Activated CD4-positive, CD25-positive, alpha-beta regulatory T cell (primary cell): ENCODE measurements around the gene AICDA.
"Not testable (repeated sequence)": the region's sequence is repeated elsewhere in the genome, so short reads cannot be mapped to it uniquely, and the experiment has no call there.

Experiments
- DNase-seq, 4 experiments: peaks; one replicate each; lab custom pipeline; 2025; lab: John Stamatoyannopoulos, UW

AICDA gene

DNA sequence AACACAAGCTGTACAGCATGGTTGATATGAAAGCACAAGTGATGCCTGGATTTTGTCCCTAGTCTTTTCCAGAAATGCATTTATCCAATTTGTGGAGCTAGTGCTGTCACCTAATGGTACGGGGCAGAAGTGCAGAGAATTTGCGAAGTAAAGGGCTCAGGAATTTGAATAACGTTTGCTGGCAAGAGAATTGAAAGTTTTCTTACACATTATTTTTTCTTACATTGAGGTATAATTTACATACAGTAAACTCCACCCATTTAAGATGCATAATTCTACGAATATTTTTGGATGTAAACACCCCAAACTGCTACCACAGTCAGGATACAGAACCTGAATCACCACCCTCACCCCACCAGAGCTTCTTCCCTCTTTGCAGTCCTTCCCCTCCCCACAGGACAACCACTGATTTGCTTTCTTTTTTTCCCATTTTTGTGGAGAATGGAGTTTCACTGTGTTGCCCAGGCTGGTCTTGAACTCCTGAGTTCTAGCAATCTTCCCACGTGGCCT is 3.5 kb downstream of the AICDA start:
- no peak for DNase-seq

DNA sequence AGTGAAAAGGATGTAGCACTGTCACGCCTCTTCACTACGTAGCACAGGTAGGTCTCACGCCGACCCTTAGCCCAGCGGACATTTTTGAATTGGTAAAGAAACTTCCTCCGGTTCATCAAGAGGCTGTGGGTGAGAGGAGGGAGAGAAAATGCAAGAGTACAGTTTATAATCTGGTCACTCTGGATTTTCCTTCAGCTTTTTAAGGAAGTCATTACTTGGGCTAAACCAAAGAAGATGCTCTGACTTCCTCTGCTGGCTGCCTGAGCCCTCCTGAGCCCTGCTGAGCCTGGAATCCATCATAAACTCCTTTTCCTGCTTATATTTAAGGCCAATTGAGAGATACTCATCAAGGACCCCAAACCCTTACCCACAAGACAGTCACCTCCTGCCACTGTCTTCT is 5.8 kb downstream of the AICDA start:
- no peak for DNase-seq

DNA sequence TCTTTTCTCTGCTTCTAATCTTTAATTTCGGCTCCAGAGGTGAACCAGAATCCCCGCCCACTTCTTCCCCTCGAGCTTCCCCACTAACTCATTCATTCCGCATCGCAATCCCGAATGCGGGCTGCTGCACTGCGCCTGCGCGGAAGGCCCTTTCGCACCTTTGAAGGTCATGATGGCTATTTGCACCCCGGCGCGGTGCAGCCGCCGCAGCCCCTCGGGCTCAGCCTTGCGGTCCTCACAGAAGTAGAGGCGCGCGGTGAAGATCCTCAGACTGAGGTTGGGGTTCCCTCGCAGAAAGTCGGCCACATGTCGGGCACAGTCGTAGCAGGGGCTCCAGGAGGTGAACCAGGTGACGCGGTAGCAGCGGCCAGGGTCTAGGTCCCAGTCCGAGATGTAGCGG is 7.6 kb downstream of the AICDA start:
- DNase-seq: no peak

- DNase-seq: no peak
Measured at GRCh38 chr12:8603856-8604255, 8.8 kb downstream of the AICDA start.

GRCh38 chr12:8603286-8603685 is 9.4 kb downstream of the AICDA start:
- no peak for DNase-seq

DNA sequence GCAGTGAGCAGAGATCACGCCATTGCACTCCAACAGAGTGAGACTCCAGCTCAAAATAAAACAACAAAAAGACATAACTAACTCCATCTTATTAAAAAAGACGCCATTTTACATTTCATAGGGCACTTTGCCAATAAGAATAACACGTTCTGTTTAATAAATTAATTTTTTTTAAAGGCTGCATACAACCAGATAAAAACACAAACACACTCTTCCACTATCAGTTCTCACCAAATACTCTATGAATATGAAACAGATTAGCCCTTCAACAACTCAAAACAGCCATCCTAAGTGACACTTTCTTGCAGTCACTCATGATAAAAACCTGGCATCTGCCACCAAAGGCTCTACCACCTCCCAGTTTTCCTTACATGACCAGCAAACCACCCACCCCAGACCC is 16.1 kb downstream of the AICDA start:
- no peak for DNase-seq

DNA sequence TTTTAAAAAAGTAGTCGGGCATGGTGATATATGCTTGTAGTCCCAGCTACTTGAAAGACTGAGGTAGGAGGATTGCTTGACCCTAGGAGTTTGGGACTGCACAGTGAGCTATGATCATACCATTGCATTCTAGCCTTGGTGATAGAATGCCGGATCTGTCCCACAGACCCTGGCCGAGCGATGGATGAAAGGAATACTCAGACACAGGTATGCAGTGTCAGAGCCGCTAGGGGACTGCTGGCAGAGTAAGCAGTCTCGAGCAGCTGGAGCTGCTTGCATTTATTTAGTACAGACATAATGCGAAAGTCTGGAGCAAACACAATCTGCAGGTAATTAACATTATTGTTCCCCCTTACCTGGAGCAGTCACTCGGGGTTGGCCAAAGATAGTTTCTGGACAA is 18.6 kb downstream of the AICDA start:
- no peak for DNase-seq

DNA sequence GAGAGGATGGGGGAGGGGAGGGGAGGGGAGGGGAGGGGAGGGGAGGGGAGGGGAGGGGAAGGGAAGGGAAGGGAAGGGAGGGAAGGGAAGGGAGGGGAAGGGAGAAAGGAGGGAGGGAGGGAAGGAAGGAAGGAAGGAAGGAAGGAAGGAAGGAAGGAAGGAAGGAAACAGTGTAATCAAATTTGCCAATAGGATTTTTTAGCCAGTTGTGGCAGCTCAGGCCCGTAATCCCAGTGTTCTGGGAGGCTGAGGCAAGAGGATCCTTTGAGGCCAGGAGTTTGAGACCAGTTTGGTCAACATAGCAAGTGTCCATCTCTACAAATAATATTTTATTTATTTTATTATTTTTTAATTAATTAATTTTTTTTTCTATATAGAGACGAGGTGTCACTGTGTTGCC is 19.4 kb downstream of the AICDA start:
- no peak for DNase-seq

GRCh38 chr12:8590842-8591545 is 21.7 kb downstream of the AICDA start:
- no peak for DNase-seq

- no peak for DNase-seq
Measured at GRCh38 chr12:8589679-8590078, 23.0 kb downstream of the AICDA start.

DNA sequence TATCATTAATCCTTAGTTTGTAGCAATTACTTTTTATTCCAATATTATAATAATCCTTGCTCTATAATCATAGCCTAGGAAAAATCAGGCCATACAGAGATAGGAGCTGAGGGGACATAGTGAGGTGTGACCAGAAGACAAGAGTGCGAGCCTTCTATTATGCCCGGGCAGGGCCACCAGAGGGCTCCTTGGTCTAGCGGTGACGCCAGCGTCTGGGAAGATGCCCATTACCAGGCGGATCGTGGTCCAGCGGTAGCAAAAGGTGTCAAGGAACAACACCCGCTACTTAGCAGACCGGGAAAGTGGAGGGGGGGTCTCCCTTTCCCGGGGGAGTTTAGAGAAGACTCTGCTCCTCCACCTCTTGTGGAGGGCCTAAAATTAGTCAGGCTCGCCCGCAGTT is 28.2 kb downstream of the AICDA start:
- DNase-seq: not testable (repeated sequence)

- no peak for DNase-seq
Measured at GRCh38 chr12:8584004-8584403, 28.7 kb downstream of the AICDA start.

DNA sequence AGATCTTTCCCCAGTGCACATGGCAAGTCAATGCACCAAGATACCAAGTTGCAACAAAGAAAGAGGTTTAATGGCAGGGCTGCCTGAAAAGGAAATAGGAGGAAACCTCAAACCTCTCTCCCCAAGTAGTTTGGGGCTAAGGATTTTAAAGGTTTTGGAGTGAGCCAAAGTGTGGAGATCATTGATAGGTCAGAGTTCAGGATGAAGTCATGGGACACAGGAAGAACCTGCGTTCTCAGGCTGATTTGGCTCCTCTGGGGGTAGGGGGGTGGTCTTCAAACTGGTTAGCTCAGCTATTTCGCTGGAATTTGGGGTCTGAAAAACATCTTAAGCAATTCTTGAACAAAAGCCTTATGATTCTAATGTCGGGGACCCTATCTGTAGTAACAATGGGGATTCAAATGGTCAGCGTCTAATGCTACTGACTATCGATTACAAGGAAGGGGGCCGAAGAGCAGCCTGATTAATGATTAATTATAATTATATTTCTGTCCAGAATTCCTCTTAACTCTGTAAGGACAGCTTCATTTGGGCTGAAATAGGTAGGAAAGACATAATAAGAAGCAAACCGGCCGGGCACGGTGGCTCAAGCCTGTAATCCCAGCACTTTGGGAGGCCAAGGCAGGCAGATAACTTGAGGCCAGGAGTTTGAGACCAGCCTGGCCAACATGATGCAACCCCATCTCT is 31.4 kb downstream of the AICDA start:
- DNase-seq: no peak

- DNase-seq: no peak
Measured at GRCh38 chr12:8577879-8578278, 34.8 kb downstream of the AICDA start.

DNA sequence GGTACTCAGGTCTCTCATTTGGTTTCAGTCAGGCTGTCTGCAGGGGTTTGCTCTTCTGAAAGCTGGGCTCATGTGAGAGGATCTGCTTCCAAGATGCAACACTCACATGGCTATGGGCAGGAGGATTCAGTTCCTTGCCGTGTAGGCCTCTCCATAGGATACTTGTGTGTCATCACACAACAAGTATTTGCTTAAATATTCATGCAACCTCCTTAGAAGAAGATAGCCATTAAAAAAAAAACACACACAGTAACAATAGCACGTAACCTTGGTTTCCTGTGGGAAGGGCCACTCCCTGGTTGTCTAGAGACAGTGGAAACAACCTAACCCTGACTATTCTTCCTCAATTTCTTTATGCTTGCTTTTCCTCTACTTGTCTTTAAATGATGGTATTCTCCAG is 40.2 kb downstream of the AICDA start:
- DNase-seq: no peak

DNA sequence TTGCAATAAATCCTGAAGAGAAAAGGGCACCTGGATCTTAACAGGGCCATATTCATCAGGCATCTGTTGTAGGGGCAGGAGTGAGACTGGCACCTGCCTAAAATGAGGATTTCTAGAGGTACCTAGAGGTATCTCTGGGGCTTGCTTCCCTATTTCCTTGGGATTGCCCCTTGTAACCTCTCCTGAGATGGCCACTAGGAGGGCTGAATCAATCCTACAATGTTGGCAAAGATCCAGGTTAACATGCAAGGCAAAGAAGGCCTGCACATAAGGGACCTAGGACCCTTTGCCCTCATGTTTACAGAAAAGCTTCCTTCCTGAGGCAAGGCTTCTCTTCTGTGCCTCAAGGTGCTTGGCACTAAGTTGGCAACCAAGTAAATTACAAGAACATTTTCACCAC is 46.1 kb downstream of the AICDA start:
- no peak for DNase-seq

- not testable (repeated sequence) for DNase-seq
Measured at GRCh38 chr12:8566052-8566451, 46.6 kb downstream of the AICDA start.

GRCh38 chr12:8564656-8565055 is 48.0 kb downstream of the AICDA start:
- DNase-seq: no peak

- DNase-seq: no peak
Measured at GRCh38 chr12:8563356-8563755, 49.3 kb downstream of the AICDA start.

- DNase-seq: no peak
Measured at GRCh38 chr12:8562310-8562709, 50.3 kb downstream of the AICDA start.

DNA sequence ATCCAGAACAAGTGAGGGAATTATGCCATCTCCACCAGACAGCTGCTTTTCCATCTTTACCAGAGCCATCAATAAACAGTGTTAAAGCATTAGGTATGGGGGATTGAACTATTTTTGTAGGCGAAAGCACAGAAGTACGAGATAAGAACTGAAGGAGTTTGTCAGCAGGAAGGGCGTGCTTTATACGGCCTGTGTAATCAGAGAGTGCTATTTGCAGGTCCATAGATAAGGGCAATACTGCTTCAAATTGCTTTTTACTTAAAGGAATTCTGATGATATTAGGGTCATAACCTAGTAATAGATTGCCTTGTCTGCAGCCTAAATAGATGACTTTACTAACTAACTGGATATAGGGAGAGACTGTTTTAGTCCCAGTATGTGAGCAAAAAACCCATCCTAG is 51.6 kb downstream of the AICDA start:
- no peak for DNase-seq

DNA sequence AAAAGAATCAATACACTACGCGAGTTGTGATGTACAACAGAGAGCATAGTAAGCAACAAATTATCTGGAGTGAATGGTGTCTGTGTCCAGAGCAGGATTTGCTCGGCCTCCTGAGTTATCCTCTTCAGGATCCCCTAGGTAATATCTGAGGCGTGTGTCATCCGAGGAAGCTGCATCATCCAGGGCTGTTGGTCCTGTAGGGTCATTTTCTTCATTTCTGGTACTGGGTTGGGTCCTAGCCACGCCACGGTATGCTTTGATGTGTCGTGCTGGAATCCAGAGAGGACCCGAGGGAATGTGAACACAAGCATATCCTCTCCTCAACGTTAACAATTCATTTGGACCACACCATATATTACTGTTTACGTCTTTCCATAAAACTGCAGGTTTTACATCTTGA is 53.0 kb downstream of the AICDA start:
- no peak for DNase-seq

- DNase-seq: no peak
Measured at GRCh38 chr12:8556531-8557097, 56.0 kb downstream of the AICDA start.
